PC-3 (cell line): Measurements from ENCODE around the gene ATXN2L. TPM values are rescaled to one million over a fixed set of nuclear protein-coding genes. Genes with fewer than 3 reads are reported as not detected.

Source experiments
- ATAC-seq: fragments of 200-7000 bp; cut with Tn5 transposase; 2 replicates; pipeline ENCODE4 v1.9.1; 2020; ENCODE audit warnings: mild to moderate bottlenecking, moderate library complexity
- BruUV-seq: library from RNA; stranded (reverse); fragments of 400-500 nt; replicated peaks from 2 replicates; lab custom pipeline; 2021; lab: Mats Ljungman, UMichigan
- CTCF ChIA-PET: fragments of 300-600 bp; sonication (Branson Sonifier 250); formaldehyde crosslinking; loops from one replicate; lab custom pipeline; 2022; ENCODE audit warnings: antibody characterized with exemption; lab: Charles Lee
- POLR2A ChIA-PET: fragments of 300-600 bp; sonication (Branson Sonifier 250); formaldehyde crosslinking; loops from one replicate; lab custom pipeline; 2022; ENCODE audit warnings: antibody characterized with exemption; ENCODE audit not compliant: unreplicated experiment; lab: Charles Lee
- DNase-seq: peaks from one replicate; pipeline ENCODE4 v3.0.0-alpha.2; 2015
- H2AFZ ChIP-seq: fragments of 300-600 bp; sonication (generic); 2 replicates; pipeline ENCODE4 v1.6.0; 2016; ENCODE audit warnings: antibody characterized with exemption, low read length
- H3F3A ChIP-seq: fragments of 300-600 bp; sonication (generic); one replicate; pipeline ENCODE4 v1.6.0; 2017; ENCODE audit warnings: antibody characterized with exemption, low read length, control low read depth, mild to moderate bottlenecking; ENCODE audit not compliant: unreplicated experiment
- H3K27ac ChIP-seq: fragments of 300-600 bp; sonication (generic); 2 replicates; pipeline ENCODE4 v1.5.1; 2016; ENCODE audit warnings: mild to moderate bottlenecking, low read length
- H3K27me3 ChIP-seq: fragments of 300-600 bp; sonication (generic); 2 replicates; pipeline ENCODE4 v1.6.1; 2016; ENCODE audit warnings: low read length, mixed read lengths
- H3K36me3 ChIP-seq: fragments of 300-600 bp; sonication (generic); 2 replicates; pipeline ENCODE4 v1.6.1; 2016; ENCODE audit warnings: low read depth, mixed run types, low read length, mixed read lengths
- H3K4me1 ChIP-seq: fragments of 300-600 bp; sonication (generic); 2 replicates; pipeline ENCODE4 v1.5.1; 2016; ENCODE audit warnings: low read length; ENCODE audit not compliant: insufficient read depth
- H3K4me2 ChIP-seq: fragments of 300-600 bp; sonication (generic); 2 replicates; pipeline ENCODE4 v1.6.0; 2016; ENCODE audit warnings: low read length
- H3K4me3 ChIP-seq: fragments of 300-600 bp; sonication (generic); 2 replicates; pipeline ENCODE4 v1.5.1; 2016; ENCODE audit warnings: mild to moderate bottlenecking, low read length, mixed read lengths
- H3K79me2 ChIP-seq: fragments of 300-600 bp; sonication (generic); 2 replicates; pipeline ENCODE4 v1.6.1; 2017; ENCODE audit warnings: low read length, mixed read lengths
- H3K9ac ChIP-seq: fragments of 300-600 bp; sonication (generic); 2 replicates; pipeline ENCODE4 v1.6.0; 2016; ENCODE audit warnings: mild to moderate bottlenecking, low read length
- H3K9me2 ChIP-seq: fragments of 300-600 bp; sonication (generic); replicated peaks from 2 replicates; pipeline ENCODE4 v1.6.1; 2016; ENCODE audit warnings: mixed run types, low read length, mixed read lengths
- H3K9me3 ChIP-seq: fragments of 300-600 bp; sonication (generic); 2 replicates; pipeline ENCODE4 v1.6.1; 2016; ENCODE audit warnings: low read length, mixed read lengths
- H4K20me1 ChIP-seq: fragments of 300-600 bp; sonication (generic); 2 replicates; pipeline ENCODE4 v1.6.1; 2016; ENCODE audit warnings: low read length, mixed read lengths
- EZH2 ChIP-seq: fragments of 300-600 bp; sonication (generic); IDR thresholded peaks from one replicate; pipeline ENCODE4 v1.6.1; 2017; ENCODE audit warnings: antibody characterized with exemption, mild to moderate bottlenecking, low read length; ENCODE audit not compliant: unreplicated experiment
- EZH2phosphoT487 ChIP-seq: fragments of 300-600 bp; sonication (generic); IDR thresholded peaks from 2 replicates; pipeline ENCODE4 v1.6.1; 2018; ENCODE audit warnings: mild to moderate bottlenecking, antibody characterized with exemption, low read length, borderline replicate concordance
- intact Hi-C: fragments of 100-400 bp; cut with micrococcal nuclease; formaldehyde crosslinking; loops from 2 replicates; pipeline ENCODE4 v1.9.0; 2023
- total RNA-seq: library from RNA; depleted of rRNA; stranded (reverse); fragments of >200 nt; gene quantifications from 2 replicates; pipeline ENCODE4 v1.2.3, GENCODE V29; 2014
- TF ChIP-seq, protein P1 (sequence below): fragments of 300-600 bp; sonication (generic); conservative IDR thresholded peaks from 2 replicates; pipeline ENCODE4 v1.5.1; 2017; ENCODE audit warnings: antibody characterized with exemption, low read depth, mild to moderate bottlenecking, low read length

Gene ATXN2L
- total RNA-seq, 1 experiment from 2014 or later: 65.8 TPM

- Histone ChIP-seq H3K4me1 (peaks cover 7% of the 10 kb centered on the region; the same call in 1 of the 2 replicates), H4K20me1 (no peaks in the 10 kb centered on the region), H2AFZ (no peak overlapping the region), H3K4me2 (no peak overlapping the region), H3F3A (no peaks in the 10 kb centered on the region), H3K9me3 (no peaks in the 10 kb centered on the region), H3K4me3 (no peak overlapping the region), H3K79me2 (no peaks in the 10 kb centered on the region), H3K27ac (no peak overlapping the region), H3K27me3 (no peaks in the 10 kb centered on the region), H3K36me3 (peaks cover 9% of the 10 kb centered on the region; the same call in 1 of the 2 replicates), H3K9ac (no peak overlapping the region), H3K9me2 (no peaks in the 10 kb centered on the region)
- no TSS peak for BruUV-seq
- CTCF ChIA-PET: no interaction called here
- POLR2A ChIA-PET: no interaction called here
- TF ChIP-seq, protein P1, sequence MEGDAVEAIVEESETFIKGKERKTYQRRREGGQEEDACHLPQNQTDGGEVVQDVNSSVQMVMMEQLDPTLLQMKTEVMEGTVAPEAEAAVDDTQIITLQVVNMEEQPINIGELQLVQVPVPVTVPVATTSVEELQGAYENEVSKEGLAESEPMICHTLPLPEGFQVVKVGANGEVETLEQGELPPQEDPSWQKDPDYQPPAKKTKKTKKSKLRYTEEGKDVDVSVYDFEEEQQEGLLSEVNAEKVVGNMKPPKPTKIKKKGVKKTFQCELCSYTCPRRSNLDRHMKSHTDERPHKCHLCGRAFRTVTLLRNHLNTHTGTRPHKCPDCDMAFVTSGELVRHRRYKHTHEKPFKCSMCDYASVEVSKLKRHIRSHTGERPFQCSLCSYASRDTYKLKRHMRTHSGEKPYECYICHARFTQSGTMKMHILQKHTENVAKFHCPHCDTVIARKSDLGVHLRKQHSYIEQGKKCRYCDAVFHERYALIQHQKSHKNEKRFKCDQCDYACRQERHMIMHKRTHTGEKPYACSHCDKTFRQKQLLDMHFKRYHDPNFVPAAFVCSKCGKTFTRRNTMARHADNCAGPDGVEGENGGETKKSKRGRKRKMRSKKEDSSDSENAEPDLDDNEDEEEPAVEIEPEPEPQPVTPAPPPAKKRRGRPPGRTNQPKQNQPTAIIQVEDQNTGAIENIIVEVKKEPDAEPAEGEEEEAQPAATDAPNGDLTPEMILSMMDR: no peak
- ATAC-seq: no peak
- intact Hi-C loops: no loop called here
- no peak for DNase-seq
These were observed 51.6 kb downstream of the ATXN2L start for GRCh38 chr16:28874406-28874805.

GRCh38 chr16:28875134-28876018 lies 52.6 kb downstream of the ATXN2L start:
- no TSS peak for BruUV-seq
- Histone ChIP-seq H3K79me2 (no peaks in the 10 kb centered on the region), H3K9me2 (no peaks in the 10 kb centered on the region), H3K4me2 (no peak overlapping the region), H3K4me3 (no peak overlapping the region), H4K20me1 (no peaks in the 10 kb centered on the region), H3K4me1 (peaks cover 8% of the 10 kb centered on the region; the same call in 1 of the 2 replicates), H3K27me3 (no peaks in the 10 kb centered on the region), H3F3A (no peaks in the 10 kb centered on the region), H3K9me3 (no peaks in the 10 kb centered on the region), H3K27ac (no peak overlapping the region), H2AFZ (no peak overlapping the region), H3K36me3 (no peaks in the 10 kb centered on the region; the same call in 1 of the 2 replicates), H3K9ac (no peak overlapping the region)
- ATAC-seq: no peak
- DNase-seq: no peak
- CTCF ChIA-PET: no interaction called here
- TF ChIP-seq, protein P1: no peak
- TF ChIP-seq EZH2phosphoT487 (no peak), EZH2 (no peak)
- POLR2A ChIA-PET: no interaction called here
- intact Hi-C loops: no loop called here
